OCI-LY7 (cell line): ENCODE data around the gene TUB. TPM values are rescaled to one million over a fixed set of nuclear protein-coding genes. Genes with fewer than 3 reads are reported as not detected.

Experiments used
- BruUV-seq: library from RNA; stranded (reverse); fragments of 400-500 nt; replicated peaks from 2 replicates; lab custom pipeline; 2021; lab: Mats Ljungman, UMichigan
- CTCF ChIA-PET: fragments of 300-600 bp; sonication (Branson Sonifier 250); formaldehyde crosslinking; loops from one replicate; lab custom pipeline; 2022; ENCODE audit warnings: antibody characterized with exemption; ENCODE audit not compliant: unreplicated experiment; lab: Charles Lee
- POLR2A ChIA-PET: fragments of 300-600 bp; sonication (Branson Sonifier 250); formaldehyde crosslinking; loops from one replicate; lab custom pipeline; 2022; ENCODE audit warnings: antibody characterized with exemption; lab: Charles Lee
- DNase-seq: peaks from one replicate; pipeline ENCODE4 v3.0.0-alpha.2; 2015; ENCODE audit warnings: low spot score
- H2AFZ ChIP-seq: fragments of 200-600 bp; sonication (generic), shearing (Covaris generic); 2 replicates; pipeline ENCODE4 v1.6.1; 2014; ENCODE audit warnings: mild to moderate bottlenecking, antibody characterized with exemption, low read length, moderate library complexity
- H3K27ac ChIP-seq: fragments of 200-600 bp; sonication (generic); 2 replicates; pipeline ENCODE4 v1.5.1; 2014; ENCODE audit warnings: mixed run types, low read depth, mild to moderate bottlenecking, moderate library complexity, low read length, inconsistent platforms; ENCODE audit not compliant: poor library complexity, severe bottlenecking
- H3K36me3 ChIP-seq: fragments of 200-600 bp; sonication (generic); 2 replicates; pipeline ENCODE4 v1.6.1; 2014; ENCODE audit warnings: mild to moderate bottlenecking, antibody characterized with exemption, low read length, moderate library complexity, mixed read lengths; ENCODE audit not compliant: insufficient read depth
- H3K4me1 ChIP-seq: fragments of 200-600 bp; sonication (generic); 2 replicates; pipeline ENCODE4 v1.5.1; 2014; ENCODE audit warnings: mild to moderate bottlenecking, low read length; ENCODE audit not compliant: insufficient read depth, poor library complexity, severe bottlenecking
- H3K4me2 ChIP-seq: fragments of 200-600 bp; sonication (generic); 2 replicates; pipeline ENCODE4 v1.6.1; 2014; ENCODE audit warnings: mild to moderate bottlenecking, low read length
- H3K4me3 ChIP-seq: fragments of 200-600 bp; sonication (generic); 2 replicates; pipeline ENCODE4 v1.5.1; 2014; ENCODE audit warnings: mild to moderate bottlenecking, low read depth, low read length; ENCODE audit not compliant: poor library complexity, severe bottlenecking
- H3K79me2 ChIP-seq: fragments of 200-600 bp; sonication (generic); 2 replicates; pipeline ENCODE4 v1.6.1; 2016; ENCODE audit warnings: low read depth, mild to moderate bottlenecking, low read length, moderate library complexity, mixed read lengths; ENCODE audit not compliant: insufficient read depth
- H3K9me2 ChIP-seq: fragments of 200-600 bp; sonication (generic); 2 replicates; pipeline ENCODE4 v1.6.1; 2016; ENCODE audit warnings: mild to moderate bottlenecking, low read length, mixed read lengths; ENCODE audit not compliant: insufficient read depth
- H3K9me3 ChIP-seq: fragments of 200-600 bp; sonication (generic); 2 replicates; pipeline ENCODE4 v1.6.1; 2014; ENCODE audit warnings: mild to moderate bottlenecking, mixed run types, low read length, mixed read lengths
- H4K20me1 ChIP-seq: fragments of 200-600 bp; sonication (generic); 2 replicates; pipeline ENCODE4 v1.6.1; 2014; ENCODE audit warnings: mild to moderate bottlenecking, antibody characterized with exemption, low read length, moderate library complexity, mixed read lengths; ENCODE audit not compliant: insufficient read depth
- CTCF ChIP-seq: fragments of 200-600 bp; sonication (generic); conservative IDR thresholded peaks from 2 replicates; pipeline ENCODE4 v1.5.1; 2014; ENCODE audit warnings: mild to moderate bottlenecking, antibody characterized with exemption, low read length, moderate library complexity, mixed read lengths
- EZH2phosphoT487 ChIP-seq: fragments of 200-600 bp; sonication (generic); IDR thresholded peaks from 2 replicates; pipeline ENCODE4 v1.6.1; 2018; ENCODE audit warnings: low read depth, borderline replicate concordance, mild to moderate bottlenecking, mixed run types, antibody characterized with exemption, low read length, moderate library complexity, mixed read lengths
- intact Hi-C: fragments of 100-400 bp; cut with micrococcal nuclease; formaldehyde crosslinking; loops from one replicate; pipeline ENCODE4 v1.10.0; 2022; ENCODE audit not compliant: unreplicated experiment
- total RNA-seq, 2 experiments: library from RNA; depleted of rRNA in 1 of 2; stranded (reverse); fragments of >200 nt in 1 of 2; shearing (Covaris generic) in 1 of 2; gene quantifications; 2 replicates each; pipeline ENCODE4 v1.2.3, GENCODE V29; 2014 to 2022

Gene TUB
- total RNA-seq, 2 experiments from 2014 or later: not detected

GRCh38 chr11:8109675-8110074 lies 28.7 kb downstream of the TUB start:
- no TSS peak for BruUV-seq
- CTCF ChIA-PET: no interaction called here
- Histone ChIP-seq H4K20me1 (no peaks in the 10 kb centered on the region), H3K9me2 (no peaks in the 10 kb centered on the region), H2AFZ (no peak overlapping the region), H3K4me3 (no peak overlapping the region), H3K4me2 (no peak overlapping the region), H3K4me1 (no peaks in the 10 kb centered on the region), H3K9me3 (no peaks in the 10 kb centered on the region), H3K36me3 (no peaks in the 10 kb centered on the region), H3K27ac (no peak overlapping the region), H3K79me2 (no peaks in the 10 kb centered on the region)
- intact Hi-C loops: no loop called here
- DNase-seq: no peak
- POLR2A ChIA-PET: interaction anchor here (0.7 kb wide), 1 partner anchor 95 kb away, joined by 3 read pairs; no protein-coding TSS in a partner anchor
- no peak for TF ChIP-seq EZH2phosphoT487
- TF ChIP-seq CTCF: no peak

- POLR2A ChIA-PET: no interaction called here
- no TSS peak for BruUV-seq
- Histone ChIP-seq H3K9me3 (no peaks in the 10 kb centered on the region), H3K4me1 (no peaks in the 10 kb centered on the region), H3K79me2 (no peaks in the 10 kb centered on the region), H2AFZ (no peak overlapping the region), H3K36me3 (no peaks in the 10 kb centered on the region), H3K4me2 (no peak overlapping the region), H3K4me3 (no peak overlapping the region), H4K20me1 (no peaks in the 10 kb centered on the region), H3K9me2 (no peaks in the 10 kb centered on the region), H3K27ac (no peak overlapping the region)
- no peak for DNase-seq
- intact Hi-C loops: no loop called here
- TF ChIP-seq EZH2phosphoT487 (no peak), CTCF (no peak)
- CTCF ChIA-PET: no interaction called here
Measured at GRCh38 chr11:8110396-8110795, 29.4 kb downstream of the TUB start.

GRCh38 chr11:8111636-8112035 lies 30.6 kb downstream of the TUB start:
- BruUV-seq: no TSS peak
- Histone ChIP-seq H3K79me2 (no peaks in the 10 kb centered on the region), H3K9me3 (no peaks in the 10 kb centered on the region), H3K27ac (no peak overlapping the region), H2AFZ (no peak overlapping the region), H3K36me3 (no peaks in the 10 kb centered on the region), H3K4me1 (no peaks in the 10 kb centered on the region), H4K20me1 (no peaks in the 10 kb centered on the region), H3K9me2 (no peaks in the 10 kb centered on the region), H3K4me3 (no peak overlapping the region), H3K4me2 (no peak overlapping the region)
- POLR2A ChIA-PET: interaction anchor here (0.6 kb wide), 1 partner anchor 455 kb away, joined by 3 read pairs; no protein-coding TSS in a partner anchor
- CTCF ChIA-PET: no interaction called here
- intact Hi-C loops: no loop called here
- no peak for DNase-seq
- TF ChIP-seq CTCF (no peak), EZH2phosphoT487 (no peak)
